WTC11 (cell line): ENCODE data around the gene ZNF425.

Source experiments
- CREB1 ChIP-seq: sonication (generic); formaldehyde crosslinking; IDR thresholded peaks from 2 replicates; pipeline ENCODE4 v1.8.0; 2023; ENCODE audit warnings: mild to moderate bottlenecking, missing genetic modification reagents
- TF ChIP-seq, protein P1 (sequence below): fragments of 250-450 bp; sonication (Bioruptor Pico); IDR thresholded peaks from 2 replicates; pipeline ENCODE4 v1.9.0; 2021; ENCODE audit warnings: moderate library complexity, mild to moderate bottlenecking, inconsistent platforms, borderline replicate concordance
- TF ChIP-seq, protein P2 (sequence below): fragments of 200-600 bp; IDR thresholded peaks from 2 replicates; pipeline ENCODE4 v1.8.0; 2022; ENCODE audit warnings: antibody characterized with exemption
- TF ChIP-seq, protein P3 (sequence below): sonication (generic); formaldehyde crosslinking; IDR thresholded peaks from 2 replicates; pipeline ENCODE4 v1.8.1; 2023; ENCODE audit warnings: mild to moderate bottlenecking, missing genetic modification reagents, moderate library complexity

DNA sequence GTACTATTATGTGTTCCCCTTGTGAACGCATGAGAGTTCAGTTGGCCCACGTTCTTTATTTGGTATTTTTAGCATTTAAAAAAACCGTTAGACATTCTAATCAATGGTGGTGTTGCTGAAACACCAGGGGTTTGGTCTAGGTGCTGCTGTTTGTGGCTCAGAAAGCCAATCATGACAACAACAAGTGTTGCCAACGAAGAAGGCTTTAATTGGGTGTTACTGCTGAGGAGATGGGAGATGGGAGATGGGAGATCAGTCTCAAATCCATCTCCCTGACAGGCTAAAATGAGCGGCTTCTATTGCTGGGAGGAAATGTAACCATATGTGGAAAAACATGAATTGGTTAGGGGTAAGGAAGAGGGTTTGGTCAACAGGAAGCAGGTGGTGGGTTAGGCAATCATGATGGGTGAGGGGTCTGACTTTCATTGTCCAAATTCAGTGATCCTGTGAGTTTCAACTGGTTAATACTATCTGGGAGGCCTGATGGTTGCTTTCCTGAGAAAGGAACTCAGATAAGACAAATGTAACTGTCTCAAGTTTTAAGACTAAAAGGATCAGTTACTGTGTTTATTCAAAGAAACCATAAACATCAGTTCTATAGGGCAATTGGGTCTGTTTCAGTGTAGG, 4.6 kb upstream of the ZNF425 start:
- TF ChIP-seq, protein P1, sequence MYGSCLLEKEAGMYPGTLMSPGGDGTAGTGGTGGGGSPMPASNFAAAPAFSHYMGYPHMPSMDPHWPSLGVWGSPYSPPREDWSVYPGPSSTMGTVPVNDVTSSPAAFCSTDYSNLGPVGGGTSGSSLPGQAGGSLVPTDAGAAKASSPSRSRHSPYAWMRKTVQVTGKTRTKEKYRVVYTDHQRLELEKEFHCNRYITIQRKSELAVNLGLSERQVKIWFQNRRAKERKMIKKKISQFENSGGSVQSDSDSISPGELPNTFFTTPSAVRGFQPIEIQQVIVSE (CRISPR knock-in tag) = no peak
- TF ChIP-seq CREB1 = no peak
- TF ChIP-seq, protein P2, sequence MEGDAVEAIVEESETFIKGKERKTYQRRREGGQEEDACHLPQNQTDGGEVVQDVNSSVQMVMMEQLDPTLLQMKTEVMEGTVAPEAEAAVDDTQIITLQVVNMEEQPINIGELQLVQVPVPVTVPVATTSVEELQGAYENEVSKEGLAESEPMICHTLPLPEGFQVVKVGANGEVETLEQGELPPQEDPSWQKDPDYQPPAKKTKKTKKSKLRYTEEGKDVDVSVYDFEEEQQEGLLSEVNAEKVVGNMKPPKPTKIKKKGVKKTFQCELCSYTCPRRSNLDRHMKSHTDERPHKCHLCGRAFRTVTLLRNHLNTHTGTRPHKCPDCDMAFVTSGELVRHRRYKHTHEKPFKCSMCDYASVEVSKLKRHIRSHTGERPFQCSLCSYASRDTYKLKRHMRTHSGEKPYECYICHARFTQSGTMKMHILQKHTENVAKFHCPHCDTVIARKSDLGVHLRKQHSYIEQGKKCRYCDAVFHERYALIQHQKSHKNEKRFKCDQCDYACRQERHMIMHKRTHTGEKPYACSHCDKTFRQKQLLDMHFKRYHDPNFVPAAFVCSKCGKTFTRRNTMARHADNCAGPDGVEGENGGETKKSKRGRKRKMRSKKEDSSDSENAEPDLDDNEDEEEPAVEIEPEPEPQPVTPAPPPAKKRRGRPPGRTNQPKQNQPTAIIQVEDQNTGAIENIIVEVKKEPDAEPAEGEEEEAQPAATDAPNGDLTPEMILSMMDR = no peak
- TF ChIP-seq, protein P3, sequence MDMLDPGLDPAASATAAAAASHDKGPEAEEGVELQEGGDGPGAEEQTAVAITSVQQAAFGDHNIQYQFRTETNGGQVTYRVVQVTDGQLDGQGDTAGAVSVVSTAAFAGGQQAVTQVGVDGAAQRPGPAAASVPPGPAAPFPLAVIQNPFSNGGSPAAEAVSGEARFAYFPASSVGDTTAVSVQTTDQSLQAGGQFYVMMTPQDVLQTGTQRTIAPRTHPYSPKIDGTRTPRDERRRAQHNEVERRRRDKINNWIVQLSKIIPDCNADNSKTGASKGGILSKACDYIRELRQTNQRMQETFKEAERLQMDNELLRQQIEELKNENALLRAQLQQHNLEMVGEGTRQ (CRISPR knock-in tag) = no peak
